HepG2 (cell line): Measurements from ENCODE around the gene TBC1D19. TPM values are rescaled to one million over a fixed set of nuclear protein-coding genes. Genes with fewer than 3 reads are reported as not detected.
A peak's percentile ranks its signal among the peaks of the same experiment; 100 is the strongest.

Source experiments
- ATAC-seq: fragments of 200-7000 bp; cut with Tn5 transposase; 3 replicates; pipeline ENCODE4 v1.9.1; 2020; ENCODE audit warnings: mild to moderate bottlenecking, moderate library complexity
- BruUV-seq: library from RNA; stranded (reverse); fragments of 400-500 nt; replicated peaks from 2 replicates; lab custom pipeline; 2021; lab: Mats Ljungman, UMichigan
- CTCF ChIA-PET: fragments of 300-600 bp; formaldehyde crosslinking; extraction: SDS; loops from one replicate; lab custom pipeline; 2021; ENCODE audit warnings: low total read pairs, inconsistent platforms, low intra/inter-chr PET ratio; lab: Yijun Ruan, JAX
- POLR2A ChIA-PET: fragments of 350-600 bp; sonication (Branson Sonifier 250); formaldehyde crosslinking; loops from one replicate; lab custom pipeline; 2020; ENCODE audit warnings: antibody characterized with exemption, inconsistent platforms; lab: Yijun Ruan, JAX
- DNase-seq: peaks from one replicate; pipeline ENCODE4 v3.0.0-alpha.2; 2015; ENCODE audit warnings: low spot score
- FAIRE-seq: peaks from 3 replicates; lab custom pipeline; 2011; peaks lifted over from hg19 to GRCh38; lab: Jason Lieb, UNC
- H2AFZ ChIP-seq: one replicate; pipeline ENCODE4 v1.6.1; 2011; ENCODE audit warnings: low read length, inconsistent platforms
- H3K27ac ChIP-seq: fragments of 300-600 bp; 3 replicates; pipeline ENCODE4 v1.8.0; 2011; ENCODE audit warnings: mixed run types, mild to moderate bottlenecking, mixed read lengths, low read length, inconsistent platforms; ENCODE audit not compliant: insufficient read depth; ENCODE audit errors: extremely low read length
- H3K27me3 ChIP-seq, 2 experiments: fragments of 200-600 bp in 1 of 2; 2 replicates in 1 of 2; 3 replicates in 1 of 2; pipeline versions ENCODE4 v1.6.0 to v1.8.0; 2011; ENCODE audit warnings: low read length in 2 of 2, mild to moderate bottlenecking in 2 of 2, moderate library complexity in 2 of 2, inconsistent platforms in 1 of 2; ENCODE audit not compliant: insufficient read depth in 2 of 2, control insufficient read depth in 1 of 2
- H3K36me3 ChIP-seq, 2 experiments: fragments of 200-600 bp in 1 of 2; replicated peaks in 1 of 2; 2 replicates in 1 of 2; 3 replicates in 1 of 2; pipeline versions ENCODE4 v1.5.1 to v1.8.0; 2011; ENCODE audit warnings: low read length in 2 of 2, inconsistent platforms in 1 of 2; ENCODE audit not compliant: insufficient read depth in 2 of 2, control insufficient read depth in 1 of 2
- H3K4me1 ChIP-seq: 2 replicates; pipeline ENCODE4 v1.5.1; 2012; ENCODE audit warnings: low read length, inconsistent platforms; ENCODE audit not compliant: insufficient read depth
- H3K4me2 ChIP-seq: 2 replicates; pipeline ENCODE4 v1.6.0; 2011; ENCODE audit warnings: low read depth, low read length, inconsistent platforms
- H3K4me3 ChIP-seq, 3 experiments: fragments of 200-600 bp in 1 of 3; sonication (generic), shearing (Covaris generic) in 1 of 3; replicated peaks in 1 of 3; 2 replicates each; pipeline ENCODE4 v1.5.1; 2011 to 2016; ENCODE audit warnings: low read length in 3 of 3, inconsistent platforms in 2 of 3, low read depth in 2 of 3, mild to moderate bottlenecking in 2 of 3, control low read depth in 1 of 3, mixed read lengths in 1 of 3; ENCODE audit not compliant: insufficient read depth in 1 of 3
- H3K79me2 ChIP-seq: one replicate; pipeline ENCODE4 v1.6.1; 2011; ENCODE audit warnings: low read length, inconsistent platforms; ENCODE audit not compliant: insufficient read depth
- H3K9ac ChIP-seq: 2 replicates; pipeline ENCODE4 v1.6.0; 2011; ENCODE audit warnings: mild to moderate bottlenecking, low read depth, low read length, inconsistent platforms; ENCODE audit not compliant: insufficient read depth
- H3K9me3 ChIP-seq: 2 replicates; pipeline ENCODE4 v1.5.1; 2012; ENCODE audit warnings: mild to moderate bottlenecking, low read length
- H4K20me1 ChIP-seq: 2 replicates; pipeline ENCODE4 v1.6.0; 2011; ENCODE audit warnings: inconsistent platforms, mild to moderate bottlenecking, low read length, moderate library complexity; ENCODE audit not compliant: insufficient read depth
- ATF7 ChIP-seq, 2 experiments: fragments of 450-650 bp in 1 of 2; sonication (generic) in 1 of 2; formaldehyde crosslinking in 1 of 2; IDR thresholded peaks; 2 replicates each; pipeline versions ENCODE4 v1.4.0 to v1.6.1; 2016 to 2020; ENCODE audit warnings: antibody characterized with exemption in 1 of 2, mild to moderate bottlenecking in 1 of 2, missing genetic modification reagents in 1 of 2
- ATRX ChIP-seq: sonication (generic); formaldehyde crosslinking; IDR thresholded peaks from 2 replicates; pipeline ENCODE4 v1.4.0; 2020; ENCODE audit warnings: missing genetic modification reagents, borderline replicate concordance
- CEBPB ChIP-seq: IDR thresholded peaks from 2 replicates; pipeline ENCODE4 v1.6.1; 2011; ENCODE audit warnings: low read depth, low read length, improper control_type of control experiment, borderline replicate concordance
- LCORL ChIP-seq, 2 experiments: fragments of 450-650 bp in 1 of 2; sonication (generic) in 1 of 2; formaldehyde crosslinking in 1 of 2; IDR thresholded peaks; 2 replicates each; pipeline versions ENCODE4 v1.5.0 to v1.6.1; 2017 to 2020; ENCODE audit warnings: antibody characterized with exemption in 1 of 2, missing genetic modification reagents in 1 of 2
- PHF8 ChIP-seq: sonication (generic); formaldehyde crosslinking; IDR thresholded peaks from 2 replicates; pipeline ENCODE4 v1.5.0; 2020; ENCODE audit warnings: missing genetic modification reagents
- RAD21 ChIP-seq: fragments of 450-650 bp; formaldehyde crosslinking; IDR thresholded peaks from 2 replicates; pipeline ENCODE4 v1.5.0; 2020; ENCODE audit warnings: mild to moderate bottlenecking
- RARA ChIP-seq: IDR thresholded peaks from 2 replicates; pipeline ENCODE4 v1.6.1; 2016; ENCODE audit warnings: missing genetic modification reagents, missing compliant biosample characterization
- ZNF232 ChIP-seq: sonication (generic); formaldehyde crosslinking; IDR thresholded peaks from 2 replicates; pipeline ENCODE4 v1.4.0; 2020; ENCODE audit warnings: missing genetic modification reagents, borderline replicate concordance
- ZNF253 ChIP-seq: sonication (generic); formaldehyde crosslinking; IDR thresholded peaks from 2 replicates; pipeline ENCODE4 v1.8.0; 2022; ENCODE audit warnings: mild to moderate bottlenecking, missing genetic modification reagents, borderline replicate concordance
- WGBS: methylation state at CpG from one replicate; pipeline ENCODE4 v1.1.6; 2017; ENCODE audit warnings: low lambda C conversion rate; 5-methylcytosine and 5-hydroxymethylcytosine counted together
- in situ Hi-C: cut with HindIII; loops from 2 replicates; pipeline ENCODE4 v1.10.0; 2017; ENCODE audit warnings: low pct_unique_long_range_greater_than_20kb; ENCODE audit not compliant: extremely low pct_ligation_motif_present
- intact Hi-C: fragments of 100-400 bp; cut with micrococcal nuclease; formaldehyde crosslinking; loops from one replicate; pipeline ENCODE4 v1.10.0; 2022; ENCODE audit not compliant: unreplicated experiment
- polyA plus RNA-seq, 8 experiments: library from polyadenylated mRNA; depleted of rRNA in 3 of 8; stranded (reverse) in 7 of 8; unstranded in 1 of 8; fragments of >200 nt; fragmentation: Illumina TruSeq in 4 of 8; extraction: Trizol in 4 of 8; gene quantifications; 2 replicates each; pipeline versions ENCODE4 v1.2.1 to v1.2.3, GENCODE V29; 2011 to 2016; ENCODE audit warnings: low read depth in 4 of 8, missing spikeins in 1 of 8, mixed read lengths in 1 of 8; ENCODE audit not compliant: insufficient read depth in 1 of 8
- total RNA-seq, 5 experiments: library from RNA; depleted of rRNA; stranded (reverse); fragments of >200 nt; fragmentation: Illumina TruSeq; extraction: Trizol; gene quantifications; 2 replicates each; pipeline ENCODE4 v1.2.3, GENCODE V29; 2016; ENCODE audit warnings: low read depth in 1 of 5

The TBC1D19 gene
- total and polyA plus RNA-seq, 2 of the 13 experiments (the other 11 are each of a cell fraction or from before 2014, with no cell fraction given), result 1.6 to 3.5 TPM

GRCh38 chr4:26757751-26758150, 173.9 kb downstream of the TBC1D19 start:
- CTCF ChIA-PET, result no interaction called here
- intact Hi-C loops, result no loop called here
- WGBS, result 97% methylated on average over 1 of the region's 1 CpG
- TF ChIP-seq RARA, result no peak
- TF ChIP-seq ZNF232 (CRISPR knock-in tag), result no peak
- TF ChIP-seq RAD21 (CRISPR knock-in tag), result no peak
- TF ChIP-seq PHF8 (CRISPR knock-in tag), result no peak
- TF ChIP-seq, all 625 proteins: peak for 0
- POLR2A ChIA-PET, result no interaction called here
- H3K4me2 ChIP-seq, result no peak overlapping the region
- no peak overlapping the region for H2AFZ ChIP-seq
- in situ Hi-C loops, result no loop called here
- no peak overlapping the region for H3K4me3 ChIP-seq
- no peaks in the 10 kb centered on the region for H3K9me3 ChIP-seq
- no peak overlapping the region for H3K27ac ChIP-seq
- DNase-seq (no peak), FAIRE-seq (no peak), ATAC-seq (no peak)
- H3K9ac ChIP-seq, result no peak overlapping the region
- no peaks in the 10 kb centered on the region for H3K4me1 ChIP-seq
- no peaks in the 10 kb centered on the region for H3K79me2 ChIP-seq
- H4K20me1 ChIP-seq, result no peaks in the 10 kb centered on the region
- H3K36me3 ChIP-seq, result no peaks in the 10 kb centered on the region
- no TSS peak for BruUV-seq
- no peaks in the 10 kb centered on the region for H3K27me3 ChIP-seq

- intact Hi-C loops, result no loop called here
- WGBS, result 39% methylated on average over 1 of the region's 1 CpG
- no peaks in the 10 kb centered on the region for H3K4me1 ChIP-seq
- H3K4me2 ChIP-seq, result no peak overlapping the region
- no peaks in the 10 kb centered on the region for H3K27me3 ChIP-seq
- H3K27ac ChIP-seq, result no peak overlapping the region
- ChIA-PET CTCF (no interaction called here), POLR2A (no interaction called here)
- in situ Hi-C loops, result no loop called here
- H3K9me3 ChIP-seq, result no peaks in the 10 kb centered on the region
- H3K79me2 ChIP-seq, result no peaks in the 10 kb centered on the region
- no peak for DNase-seq
- no peak overlapping the region for H3K4me3 ChIP-seq
- H3K36me3 ChIP-seq, result no peaks in the 10 kb centered on the region
- BruUV-seq, result no TSS peak
- no peak for TF ChIP-seq LCORL (IDR thresholded peaks at IDR 0.05)
- TF ChIP-seq LCORL (CRISPR knock-in tag; IDR thresholded peaks at IDR 0.05), result no peak
- TF ChIP-seq ZNF253 (CRISPR knock-in tag), result no peak
- peak; percentile 57 for TF ChIP-seq ATF7 (IDR thresholded peaks at IDR 0.05)
- no peak for TF ChIP-seq ATF7 (CRISPR knock-in tag; IDR thresholded peaks at IDR 0.05)
- no peak for TF ChIP-seq ATRX
- TF ChIP-seq CEBPB, result peak; percentile 75; the same call in 1 of the 2 replicates
- ATAC-seq, result no peak
- no peaks in the 10 kb centered on the region for H4K20me1 ChIP-seq
- no peak overlapping the region for H2AFZ ChIP-seq
- no peak overlapping the region for H3K9ac ChIP-seq
- no peak for FAIRE-seq
Measured at GRCh38 chr4:26758899-26759298, 175.0 kb downstream of the TBC1D19 start.
